Measurements from ENCODE around the gene ATP8B3. TPM values are rescaled to one million over a fixed set of nuclear protein-coding genes. Genes with fewer than 3 reads are reported as not detected.

ATP8B3 gene
- polyA plus RNA-seq (ENCODE audit: insufficient read length), result 0.51 TPM

- no peak for DNase-seq (ENCODE audit: low read depth)
Measured at GRCh38 chr19:1811942-1812425, at the start of gene ATP8B3. Gene ATP8B3, minus strand, starts transcription at chr19:1812276. Its CDS starts 540 bp downstream, at chr19:1811736.

DNA sequence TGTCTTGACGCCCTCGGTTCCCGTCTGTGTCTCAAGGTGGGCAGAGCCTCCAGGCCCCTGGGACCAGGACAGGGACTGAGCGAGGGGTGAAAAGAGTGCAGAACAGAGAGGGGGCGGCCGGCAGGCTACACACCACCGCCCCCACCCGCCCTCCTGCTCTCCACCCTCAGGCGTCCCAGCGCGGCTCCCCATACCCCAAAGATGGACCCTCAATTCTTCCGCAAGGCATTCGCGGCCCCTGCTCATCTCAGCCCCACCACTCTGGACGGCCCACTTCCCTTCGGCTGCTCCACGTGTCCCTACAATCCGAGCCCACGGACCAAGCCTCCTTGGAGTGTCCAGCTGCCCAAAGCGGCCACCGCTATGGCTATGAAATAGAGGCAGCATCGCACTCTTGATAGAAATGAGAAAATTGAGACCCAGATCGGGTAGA is 49.5 kb upstream of the ATP8B3 start:
- DNase-seq (ENCODE audit: low read depth), result no peak

DNA sequence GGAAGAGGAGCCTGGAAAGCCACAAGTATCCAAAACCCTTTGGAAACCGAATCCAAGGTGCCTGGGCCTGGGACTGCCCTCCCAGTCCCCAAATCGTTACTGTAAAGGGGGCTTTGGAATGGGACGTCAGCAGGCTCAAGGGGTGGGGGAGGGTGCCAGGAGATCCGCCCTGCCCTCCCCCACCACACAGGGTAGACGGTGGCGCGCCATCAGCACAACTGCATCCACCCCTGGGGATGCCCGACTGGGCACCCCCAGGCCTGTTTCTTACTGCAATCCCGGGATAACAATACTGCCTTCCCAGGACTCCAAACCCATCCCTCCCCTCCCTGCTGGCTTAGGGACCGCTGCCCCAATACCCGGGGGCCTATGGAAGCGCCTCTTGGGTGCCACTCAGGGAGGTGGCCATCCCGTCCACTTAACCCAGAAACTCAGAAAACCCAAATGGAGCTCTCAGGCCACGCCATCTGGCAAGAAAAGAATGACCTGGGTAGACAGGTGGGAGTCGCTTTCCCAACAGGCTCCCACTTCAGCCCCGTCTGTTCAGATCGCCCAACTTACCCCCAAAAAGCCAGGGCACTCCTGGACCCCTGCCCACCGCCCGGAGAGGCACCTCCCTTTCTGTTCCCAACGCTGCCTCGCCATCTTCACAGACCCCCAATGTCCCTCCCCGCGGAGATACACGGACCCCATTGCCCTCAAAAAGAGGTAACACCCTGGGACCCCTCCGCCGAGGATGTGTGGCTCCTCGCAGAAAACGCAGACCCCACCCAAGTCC is 48.9 kb upstream of the ATP8B3 start:
- no peak for DNase-seq (ENCODE audit: low read depth)

GRCh38 chr19:1860042-1860775 is 48.1 kb upstream of the ATP8B3 start:
- no peak for DNase-seq (ENCODE audit: low read depth)

DNA sequence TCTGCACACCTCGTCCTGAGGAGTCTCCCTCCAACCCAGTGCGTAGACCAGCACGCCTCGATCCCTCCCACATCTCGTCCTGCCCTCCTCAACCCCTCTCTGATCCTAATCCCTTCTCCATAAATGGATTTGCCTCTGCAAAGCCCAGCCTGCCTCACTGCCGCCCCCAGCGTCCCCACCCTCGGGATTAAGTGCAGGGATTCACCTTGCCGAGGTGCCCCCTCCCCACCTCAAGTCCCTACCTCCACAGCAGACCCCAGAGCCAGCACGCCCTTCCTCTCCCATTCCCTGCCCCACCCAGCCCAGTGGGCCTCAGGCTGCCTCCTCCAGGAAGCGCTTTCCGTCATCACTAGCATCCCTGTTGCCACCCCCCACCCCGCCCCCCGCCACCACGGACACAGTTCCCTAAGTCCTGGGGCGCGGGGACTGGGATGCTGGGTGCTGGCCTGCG is 47.3 kb upstream of the ATP8B3 start:
- no peak for DNase-seq (ENCODE audit: low read depth)

DNA sequence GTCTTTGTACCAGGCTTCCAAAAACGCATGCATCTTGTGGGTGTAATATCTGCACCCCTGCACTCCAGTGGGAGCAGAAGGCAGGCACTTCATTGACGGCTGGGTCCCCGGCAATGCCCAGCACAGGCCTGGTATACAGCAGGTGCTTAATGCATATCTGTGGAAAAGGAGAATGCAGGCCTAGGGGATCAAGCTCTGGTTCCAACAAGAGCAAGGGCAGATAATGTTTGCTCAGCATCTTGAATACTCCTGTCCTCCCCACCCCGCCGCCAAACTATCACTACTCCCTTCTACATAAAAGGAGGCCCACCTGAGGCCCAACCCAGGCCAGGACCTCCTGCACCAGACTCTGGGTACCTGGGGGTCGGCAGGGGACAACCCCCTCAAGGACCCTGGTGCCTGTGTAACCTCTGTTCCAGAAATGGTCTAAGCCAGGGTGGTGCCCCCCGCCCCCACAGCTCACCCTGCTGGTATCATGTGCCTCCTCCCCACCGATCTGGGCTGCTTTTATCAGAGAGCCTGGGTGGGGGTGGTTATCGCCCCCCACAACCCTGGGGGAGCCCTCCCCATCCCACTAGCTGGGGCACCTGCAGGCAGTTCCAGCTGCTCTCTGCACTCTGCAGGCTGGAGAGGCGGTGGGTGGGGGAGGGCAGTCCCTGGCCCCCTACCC is 46.5 kb upstream of the ATP8B3 start:
- no peak for DNase-seq (ENCODE audit: low read depth)

- no peak for DNase-seq (ENCODE audit: low read depth)
Measured at GRCh38 chr19:1857648-1858326, 45.7 kb upstream of the ATP8B3 start.

- no peak for DNase-seq (ENCODE audit: low read depth)
Measured at GRCh38 chr19:1856698-1857603, 44.9 kb upstream of the ATP8B3 start.

- no peak for DNase-seq (ENCODE audit: low read depth)
Measured at GRCh38 chr19:1856345-1856697, 44.2 kb upstream of the ATP8B3 start.

DNA sequence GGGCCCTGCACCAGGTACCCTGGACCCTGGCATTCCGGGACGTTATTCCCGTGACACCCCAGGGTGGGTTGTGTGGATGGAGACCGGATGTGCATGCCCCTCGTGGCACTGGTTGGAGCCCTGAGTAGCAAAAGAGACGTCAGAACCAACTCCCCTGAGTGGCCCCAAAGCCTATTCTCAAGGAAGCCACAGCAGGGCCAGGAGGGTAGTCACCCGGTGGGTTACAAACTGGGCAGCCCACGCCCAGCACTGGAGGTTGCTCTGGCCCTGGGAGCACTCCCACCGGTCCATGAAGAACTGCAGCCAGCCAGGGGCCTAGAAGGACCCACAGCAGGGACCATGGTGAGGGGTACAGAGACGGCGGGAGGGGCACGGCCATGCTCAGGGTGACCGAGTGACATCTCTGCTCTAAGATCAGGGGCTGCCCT is 43.8 kb upstream of the ATP8B3 start:
- no peak for DNase-seq (ENCODE audit: low read depth)

DNA sequence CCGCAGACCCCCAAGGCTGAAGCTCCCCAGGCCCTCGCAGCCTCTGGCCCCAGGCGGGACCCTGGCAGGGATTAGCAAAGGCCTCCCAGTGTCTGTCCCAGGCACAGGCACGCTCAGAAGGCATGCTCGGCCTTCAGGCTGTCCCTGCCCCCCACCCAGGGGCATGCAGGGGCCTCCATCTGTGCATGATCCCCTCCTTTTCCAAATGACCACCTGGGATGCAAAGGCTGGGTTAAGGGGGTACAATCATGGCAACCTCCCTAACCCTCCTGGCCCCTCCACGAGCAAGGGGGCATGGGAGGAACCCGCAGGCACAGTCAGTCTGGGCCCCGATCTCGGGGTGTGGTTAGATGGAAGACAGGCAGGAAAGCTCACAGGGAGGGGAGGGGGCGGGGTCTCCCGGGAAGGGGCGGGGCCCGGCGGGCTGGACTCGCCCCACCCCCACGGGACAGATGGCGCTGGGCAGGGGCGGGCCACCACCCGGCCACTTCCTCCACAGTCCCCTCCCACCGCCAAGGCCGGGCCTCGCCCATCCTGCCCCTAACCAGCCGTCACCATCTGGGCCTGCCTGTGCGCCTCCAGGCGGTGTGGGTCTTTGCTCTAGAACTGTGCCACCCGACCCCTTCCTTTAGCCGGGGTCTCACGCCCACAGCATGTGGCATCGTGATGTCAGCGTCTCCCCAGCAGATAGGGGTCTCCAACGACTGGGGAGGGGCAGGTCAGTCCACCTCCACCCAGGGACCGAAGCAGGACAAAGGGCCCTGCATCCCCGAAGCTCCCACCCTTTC is 43.2 kb upstream of the ATP8B3 start:
- no peak for DNase-seq (ENCODE audit: low read depth)

GRCh38 chr19:1854542-1855039 is 42.5 kb upstream of the ATP8B3 start:
- DNase-seq (ENCODE audit: low read depth), result no peak

GRCh38 chr19:1854039-1854541 is 42.0 kb upstream of the ATP8B3 start:
- no peak for DNase-seq (ENCODE audit: low read depth)

DNA sequence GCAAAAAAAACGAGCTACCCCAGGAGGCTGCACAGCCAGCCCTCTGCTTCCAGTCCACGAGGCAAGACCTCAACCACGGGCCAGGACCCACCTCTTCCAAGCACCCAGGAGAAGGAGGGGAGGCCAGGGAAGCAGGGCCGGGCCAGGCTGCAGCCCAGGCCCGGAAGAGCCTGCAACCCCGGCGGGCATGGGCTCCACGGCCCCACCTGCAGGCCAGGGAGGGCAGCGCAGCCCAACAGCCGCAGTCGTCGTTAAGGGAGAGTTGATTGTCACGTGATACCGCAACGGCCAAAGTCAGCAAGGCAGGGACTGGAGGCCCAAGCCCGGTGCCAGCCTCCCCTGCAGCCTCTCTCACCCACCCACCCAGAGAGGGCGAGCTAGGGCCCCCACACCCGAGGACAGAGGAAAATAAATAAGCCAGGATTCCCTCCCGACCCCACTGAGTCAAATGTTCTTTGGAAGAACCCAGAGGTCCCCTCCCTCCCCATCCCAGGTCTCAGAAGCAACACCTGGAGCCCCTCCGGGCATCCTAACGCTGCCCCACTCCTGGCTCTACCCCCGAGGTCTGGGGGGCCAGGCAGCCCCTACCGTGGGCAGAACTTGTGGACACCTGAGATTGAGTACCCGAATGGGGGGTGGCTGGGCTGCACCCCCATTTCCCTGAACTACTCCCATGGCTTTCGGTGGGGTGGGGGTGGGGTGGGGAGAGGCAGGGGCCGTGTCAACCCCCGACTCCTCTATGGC is 41.4 kb upstream of the ATP8B3 start:
- no peak for DNase-seq (ENCODE audit: low read depth)

- no peak for DNase-seq (ENCODE audit: low read depth)
Measured at GRCh38 chr19:1852581-1853128, 40.6 kb upstream of the ATP8B3 start.

GRCh38 chr19:1851654-1852580 is 39.8 kb upstream of the ATP8B3 start:
- no peak for DNase-seq (ENCODE audit: low read depth)

All from forelimb muscle (tissue), 1 donor.